ENCODE data around the gene TANC1. TPM values are rescaled to one million over a fixed set of nuclear protein-coding genes. Genes with fewer than 3 reads are reported as not detected.

TANC1 gene
- total RNA-seq, 1 experiment from 2014 or later: 2.5 TPM

GRCh38 chr2:159229476-159230144 lies 261.2 kb downstream of the TANC1 start:
- peak overlapping the region in 1 of 3 experiments; percentile 15; a peak in 3 of 7 replicates for H3K27ac Mint-ChIP-seq

More at GRCh38 chr2:159229476-159230144, 261.2 kb downstream of the TANC1 start:
- H3K9me3 Mint-ChIP-seq: no peaks in the 10 kb centered on the region
- H3K27ac ChIP-seq (ENCODE audit: insufficient read length, low read depth, low read length): no peak overlapping the region
- no peaks in the 10 kb centered on the region for H3K79me1 ChIP-seq (ENCODE audit: insufficient read depth, low read depth, low read length, poor library complexity, severe bottlenecking)
- peaks cover 0 to 14% (median 0%) of the 10 kb centered on the region in 3 experiments; a peak in 5 of 7 replicates for H3K36me3 Mint-ChIP-seq (ENCODE audit: insufficient read depth in 1 of 3, low read depth in 3 of 3)
- no peak overlapping the region for H2BK15ac ChIP-seq (ENCODE audit: low read depth, low read length)
- WGBS (ENCODE audit: extremely low coverage, insufficient read length, low lambda C conversion rate): no CpG with 5 or more reads among the region's 15 CpGs
- H3K23ac ChIP-seq (ENCODE audit: insufficient read length, low read depth, low read length): no peak overlapping the region
- no peak overlapping the region for H3T11ph ChIP-seq (ENCODE audit: low read length)
- H3K23me2 ChIP-seq (ENCODE audit: insufficient read length, low read depth, low read length, poor library complexity, severe bottlenecking): no peaks in the 10 kb centered on the region
- no peak overlapping the region for H2BK20ac ChIP-seq (ENCODE audit: low read depth, low read length, poor library complexity, severe bottlenecking)
- H2AFZ ChIP-seq (ENCODE audit: low read length): no peak overlapping the region
- H4K20me1 ChIP-seq (ENCODE audit: control insufficient read depth, insufficient read depth, insufficient read length): no peaks in the 10 kb centered on the region
- peaks cover 0 to 9% of the 10 kb centered on the region in 2 experiments; a peak in 2 of 4 replicates for H3K4me1 Mint-ChIP-seq
- H4K8ac ChIP-seq (replicated peaks; ENCODE audit: insufficient read length, low read depth, low read length): no peak overlapping the region
- H3K56ac ChIP-seq (ENCODE audit: insufficient read length, low read depth, low read length): no peak overlapping the region
- H4K91ac ChIP-seq (ENCODE audit: insufficient read length, low read depth, low read length): no peak overlapping the region
- no peaks in the 10 kb centered on the region for H3K27me3 Mint-ChIP-seq (ENCODE audit: low read depth)
- H3K27me3 ChIP-seq (ENCODE audit: insufficient read depth, low read length): no peaks in the 10 kb centered on the region
- no peaks in the 10 kb centered on the region for H3K9me3 ChIP-seq (ENCODE audit: control insufficient read depth, low read depth, low read length)
- no peak overlapping the region for H3K9ac ChIP-seq (ENCODE audit: extremely low read depth, insufficient read length, low read length)
- no peak overlapping the region for H3K4ac ChIP-seq (ENCODE audit: low read depth, low read length)
- H3K14ac ChIP-seq (ENCODE audit: insufficient read depth, low read length): no peak overlapping the region
- H2AK5ac ChIP-seq (ENCODE audit: insufficient read length, low read length): no peak overlapping the region
- no peak overlapping the region for H4K5ac ChIP-seq (ENCODE audit: insufficient read length, low read depth, low read length)
- no peaks in the 10 kb centered on the region for H3K79me2 ChIP-seq (ENCODE audit: insufficient read depth, low read length)
- no peaks in the 10 kb centered on the region for H3K4me1 ChIP-seq (ENCODE audit: insufficient read depth, low read length)
- DNase-seq: no peak
- H2BK12ac ChIP-seq (ENCODE audit: insufficient read length, low read depth, low read length): no peak overlapping the region
- no peak overlapping the region for H2BK5ac ChIP-seq (ENCODE audit: insufficient read length, low read length)
- no peak overlapping the region for H3K4me3 Mint-ChIP-seq
- no peak overlapping the region for H3K18ac ChIP-seq (ENCODE audit: insufficient read length, low read depth, low read length)
- H3K4me2 ChIP-seq (ENCODE audit: insufficient read depth, insufficient read length, low read length): no peak overlapping the region
- no peak overlapping the region for H2BK120ac ChIP-seq (ENCODE audit: low read depth, low read length, poor library complexity, severe bottlenecking)
- no peak for TF ChIP-seq CTCF (conservative IDR thresholded peaks at IDR 0.05)
